Measurements from ENCODE around the gene KIF26B. TPM values are rescaled to one million over a fixed set of nuclear protein-coding genes. Genes with fewer than 3 reads are reported as not detected.

Gene KIF26B
- total RNA-seq, 2 experiments from 2014 or later: not detected

DNA sequence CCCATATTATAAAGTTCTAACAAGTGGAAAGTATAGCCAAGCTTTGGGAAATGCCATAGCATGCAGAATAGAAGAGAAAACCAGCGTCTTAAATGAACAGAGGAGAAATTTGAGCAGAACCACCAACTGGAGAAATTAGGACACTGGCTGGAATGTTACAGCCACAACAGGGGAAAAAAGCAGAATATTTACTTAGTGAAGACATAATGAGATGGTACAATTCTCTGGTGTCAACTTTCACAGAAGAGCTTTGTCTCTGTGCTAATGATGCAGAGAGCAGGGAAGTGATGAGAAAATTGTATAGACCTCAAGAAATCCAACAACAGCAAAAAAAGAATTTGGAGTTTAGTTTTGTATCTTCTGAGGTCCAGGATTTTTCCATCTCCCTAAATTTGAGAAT is 249.7 kb downstream of the KIF26B start:
- Histone ChIP-seq H2AFZ (ENCODE audit: low read length) (no peak overlapping the region), H3K4me3 (ENCODE audit: low read depth, low read length, poor library complexity, severe bottlenecking) (no peak overlapping the region), H3K4me2 (ENCODE audit: low read length) (no peak overlapping the region), H3K27ac (ENCODE audit: low read depth, low read length, poor library complexity, severe bottlenecking) (no peak overlapping the region), H4K20me1 (ENCODE audit: insufficient read depth, low read length) (no peaks in the 10 kb centered on the region), H3K9me3 (ENCODE audit: low read length) (no peaks in the 10 kb centered on the region), H3K9me2 (ENCODE audit: insufficient read depth, low read length) (no peaks in the 10 kb centered on the region), H3K79me2 (ENCODE audit: insufficient read depth, low read depth, low read length) (no peaks in the 10 kb centered on the region), H3K4me1 (ENCODE audit: insufficient read depth, low read length, poor library complexity, severe bottlenecking) (no peaks in the 10 kb centered on the region), H3K36me3 (ENCODE audit: insufficient read depth, low read length) (no peaks in the 10 kb centered on the region)
- intact Hi-C loops (cut with micrococcal nuclease; ENCODE audit: unreplicated experiment): no loop called here
- CTCF ChIA-PET (ENCODE audit: unreplicated experiment): interaction anchor here (0.6 kb wide), 1 partner anchor 51 kb away, joined by 6 read pairs; no protein-coding TSS in a partner anchor
- no peak for DNase-seq (ENCODE audit: low spot score)
- POLR2A ChIA-PET: interaction anchor here (0.6 kb wide), 1 partner anchor 709 kb away, joined by 4 read pairs; no protein-coding TSS in a partner anchor
- BruUV-seq (replicated peaks): no TSS peak
- TF ChIP-seq, protein P1, sequence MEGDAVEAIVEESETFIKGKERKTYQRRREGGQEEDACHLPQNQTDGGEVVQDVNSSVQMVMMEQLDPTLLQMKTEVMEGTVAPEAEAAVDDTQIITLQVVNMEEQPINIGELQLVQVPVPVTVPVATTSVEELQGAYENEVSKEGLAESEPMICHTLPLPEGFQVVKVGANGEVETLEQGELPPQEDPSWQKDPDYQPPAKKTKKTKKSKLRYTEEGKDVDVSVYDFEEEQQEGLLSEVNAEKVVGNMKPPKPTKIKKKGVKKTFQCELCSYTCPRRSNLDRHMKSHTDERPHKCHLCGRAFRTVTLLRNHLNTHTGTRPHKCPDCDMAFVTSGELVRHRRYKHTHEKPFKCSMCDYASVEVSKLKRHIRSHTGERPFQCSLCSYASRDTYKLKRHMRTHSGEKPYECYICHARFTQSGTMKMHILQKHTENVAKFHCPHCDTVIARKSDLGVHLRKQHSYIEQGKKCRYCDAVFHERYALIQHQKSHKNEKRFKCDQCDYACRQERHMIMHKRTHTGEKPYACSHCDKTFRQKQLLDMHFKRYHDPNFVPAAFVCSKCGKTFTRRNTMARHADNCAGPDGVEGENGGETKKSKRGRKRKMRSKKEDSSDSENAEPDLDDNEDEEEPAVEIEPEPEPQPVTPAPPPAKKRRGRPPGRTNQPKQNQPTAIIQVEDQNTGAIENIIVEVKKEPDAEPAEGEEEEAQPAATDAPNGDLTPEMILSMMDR (conservative IDR thresholded peaks at IDR 0.05; ENCODE audit: low read length): no peak
- TF ChIP-seq EZH2phosphoT487 (IDR thresholded peaks at IDR 0.05; ENCODE audit: borderline replicate concordance, low read depth, low read length): no peak

DNA sequence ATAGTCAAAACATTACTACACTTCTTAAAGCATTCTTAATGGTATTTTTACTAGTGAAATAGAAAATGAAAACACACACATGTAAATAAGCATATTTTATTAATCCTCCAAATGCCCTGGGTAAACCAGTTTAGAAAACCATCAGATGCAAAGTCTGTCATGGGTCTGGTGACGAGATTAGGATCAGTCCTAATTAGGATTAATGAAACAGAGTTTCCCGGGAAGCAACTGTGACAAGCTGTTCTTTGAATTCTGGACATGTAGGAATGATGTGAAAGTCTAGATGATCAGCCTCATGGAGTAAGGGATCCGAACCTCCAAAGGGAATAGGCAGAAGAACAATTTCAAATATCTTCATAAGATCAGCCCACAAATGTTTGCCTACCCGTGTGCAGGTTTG is 250.2 kb downstream of the KIF26B start:
- BruUV-seq (replicated peaks): no TSS peak
- DNase-seq (ENCODE audit: low spot score): no peak
- TF ChIP-seq, protein P1 (conservative IDR thresholded peaks at IDR 0.05; ENCODE audit: low read length): no peak
- TF ChIP-seq EZH2phosphoT487 (IDR thresholded peaks at IDR 0.05; ENCODE audit: borderline replicate concordance, low read depth, low read length): no peak

DNA sequence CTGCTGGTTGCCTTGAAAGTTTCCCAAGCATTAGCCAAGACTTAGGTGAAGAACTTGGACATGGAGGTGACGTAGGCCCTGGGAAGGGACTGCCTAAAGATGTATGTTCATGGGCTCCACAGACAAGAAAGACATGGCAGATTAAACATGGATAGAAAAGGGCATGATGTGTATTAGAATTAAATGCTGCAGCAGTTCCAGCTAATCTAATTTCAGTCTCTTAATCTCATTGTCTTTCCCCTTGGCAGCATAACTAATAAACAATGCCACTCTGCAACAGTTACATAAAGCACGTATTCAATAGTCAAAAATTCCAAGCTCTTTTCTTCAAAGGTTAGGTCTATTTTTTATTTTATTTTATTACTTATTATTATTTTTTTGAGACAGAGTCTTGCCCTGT is 251.6 kb downstream of the KIF26B start:
- POLR2A ChIA-PET: no interaction called here
- no peak overlapping the region for H3K4me3 ChIP-seq (ENCODE audit: low read depth, low read length, poor library complexity, severe bottlenecking)
- BruUV-seq (replicated peaks): no TSS peak
- H3K4me1 ChIP-seq (ENCODE audit: insufficient read depth, low read length, poor library complexity, severe bottlenecking): no peaks in the 10 kb centered on the region
- no peak overlapping the region for H2AFZ ChIP-seq (ENCODE audit: low read length)
- H3K27ac ChIP-seq (ENCODE audit: low read depth, low read length, poor library complexity, severe bottlenecking): no peak overlapping the region
- no peak for DNase-seq (ENCODE audit: low spot score)
- no peaks in the 10 kb centered on the region for H3K36me3 ChIP-seq (ENCODE audit: insufficient read depth, low read length)
- intact Hi-C loops (cut with micrococcal nuclease; ENCODE audit: unreplicated experiment): no loop called here
- H3K9me3 ChIP-seq (ENCODE audit: low read length): no peaks in the 10 kb centered on the region
- CTCF ChIA-PET (ENCODE audit: unreplicated experiment): no interaction called here
- no peaks in the 10 kb centered on the region for H4K20me1 ChIP-seq (ENCODE audit: insufficient read depth, low read length)
- no peak overlapping the region for H3K4me2 ChIP-seq (ENCODE audit: low read length)
- TF ChIP-seq EZH2phosphoT487 (IDR thresholded peaks at IDR 0.05; ENCODE audit: borderline replicate concordance, low read depth, low read length): no peak
- TF ChIP-seq, protein P1 (conservative IDR thresholded peaks at IDR 0.05; ENCODE audit: low read length): no peak
- no peaks in the 10 kb centered on the region for H3K79me2 ChIP-seq (ENCODE audit: insufficient read depth, low read depth, low read length)
- no peaks in the 10 kb centered on the region for H3K9me2 ChIP-seq (ENCODE audit: insufficient read depth, low read length)

More for the DNA sequence above, 250.2 kb downstream of the KIF26B start:
- Histone ChIP-seq H3K4me2 (ENCODE audit: low read length) (no peak overlapping the region), H3K27ac (ENCODE audit: low read depth, low read length, poor library complexity, severe bottlenecking) (no peak overlapping the region), H4K20me1 (ENCODE audit: insufficient read depth, low read length) (no peaks in the 10 kb centered on the region), H3K79me2 (ENCODE audit: insufficient read depth, low read depth, low read length) (no peaks in the 10 kb centered on the region), H3K9me3 (ENCODE audit: low read length) (no peaks in the 10 kb centered on the region), H2AFZ (ENCODE audit: low read length) (no peak overlapping the region), H3K9me2 (ENCODE audit: insufficient read depth, low read length) (no peaks in the 10 kb centered on the region), H3K4me3 (ENCODE audit: low read depth, low read length, poor library complexity, severe bottlenecking) (no peak overlapping the region), H3K36me3 (ENCODE audit: insufficient read depth, low read length) (no peaks in the 10 kb centered on the region), H3K4me1 (ENCODE audit: insufficient read depth, low read length, poor library complexity, severe bottlenecking) (no peaks in the 10 kb centered on the region)
- POLR2A ChIA-PET: no interaction called here
- intact Hi-C loops (cut with micrococcal nuclease; ENCODE audit: unreplicated experiment): no loop called here
- CTCF ChIA-PET (ENCODE audit: unreplicated experiment): interaction anchor here (0.6 kb wide), 1 partner anchor 51 kb away, joined by 6 read pairs; no protein-coding TSS in a partner anchor

All from OCI-LY7 (cell line).